Umbilical cord (tissue), 2 donors: ENCODE measurements around the gene BCAS3. TPM values are rescaled to one million over a fixed set of nuclear protein-coding genes. Genes with fewer than 3 reads are reported as not detected.
A peak's percentile ranks its signal among the peaks of the same experiment; 100 is the strongest.
"Not testable (repeated sequence)": the region's sequence is repeated elsewhere in the genome, so short reads cannot be mapped to it uniquely, and the experiment has no call there.

ENCODE experiments used
- DNase-seq: peaks from one replicate; pipeline ENCODE4 v3.0.0-alpha.2; 2015; ENCODE audit warnings: low spot score
- total RNA-seq: library from RNA; depleted of rRNA; stranded (reverse); fragments of >200 nt; gene quantifications from one replicate; pipeline ENCODE4 v1.2.3, GENCODE V29; 2014; ENCODE audit warnings: low replicate concordance; ENCODE audit not compliant: insufficient read depth

BCAS3 gene
- total RNA-seq, 1 donor from 2014 or later = 25.0 TPM

DNA sequence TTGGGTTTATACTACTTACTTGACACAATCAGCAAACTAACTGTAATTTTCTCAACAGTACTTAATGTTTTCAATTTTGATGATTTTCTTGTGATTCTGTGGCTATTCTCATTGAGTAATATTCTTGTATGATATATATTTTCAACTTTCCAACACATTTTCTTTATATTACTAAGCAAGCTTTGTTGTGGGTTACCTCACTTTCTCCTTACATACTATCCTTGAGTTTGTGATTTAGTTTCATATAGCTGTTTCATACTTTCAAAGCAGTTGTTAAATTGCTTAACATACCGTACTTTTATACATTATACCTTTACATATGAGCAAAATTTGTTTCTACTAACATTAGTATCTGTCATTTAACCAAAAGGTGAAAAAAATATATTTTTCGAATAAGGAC is 197.1 kb downstream of the BCAS3 start:
- DNase-seq = no peak

GRCh38 chr17:60886731-60887613 is 209.3 kb downstream of the BCAS3 start:
- DNase-seq = not testable (repeated sequence)

DNA sequence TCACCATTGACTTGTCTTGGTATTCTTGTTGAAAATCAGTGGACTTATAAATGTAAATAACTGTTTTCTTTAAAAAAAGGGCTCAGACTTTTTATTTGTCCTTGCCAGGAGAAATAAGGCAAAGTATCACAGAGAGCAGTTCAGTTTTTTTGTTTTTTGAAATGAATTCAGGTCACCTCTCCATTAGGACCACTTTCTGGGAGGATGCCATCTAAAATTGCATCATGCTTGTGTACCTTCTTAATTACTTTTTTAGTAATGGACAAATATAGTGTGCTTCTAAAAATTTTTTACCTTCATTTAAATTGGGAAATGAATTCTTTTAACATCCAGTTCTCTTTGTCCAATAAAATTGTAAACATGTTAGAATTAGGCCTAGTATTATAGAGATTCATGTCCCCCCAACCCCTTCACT is 210.0 kb downstream of the BCAS3 start:
- no peak for DNase-seq

DNA sequence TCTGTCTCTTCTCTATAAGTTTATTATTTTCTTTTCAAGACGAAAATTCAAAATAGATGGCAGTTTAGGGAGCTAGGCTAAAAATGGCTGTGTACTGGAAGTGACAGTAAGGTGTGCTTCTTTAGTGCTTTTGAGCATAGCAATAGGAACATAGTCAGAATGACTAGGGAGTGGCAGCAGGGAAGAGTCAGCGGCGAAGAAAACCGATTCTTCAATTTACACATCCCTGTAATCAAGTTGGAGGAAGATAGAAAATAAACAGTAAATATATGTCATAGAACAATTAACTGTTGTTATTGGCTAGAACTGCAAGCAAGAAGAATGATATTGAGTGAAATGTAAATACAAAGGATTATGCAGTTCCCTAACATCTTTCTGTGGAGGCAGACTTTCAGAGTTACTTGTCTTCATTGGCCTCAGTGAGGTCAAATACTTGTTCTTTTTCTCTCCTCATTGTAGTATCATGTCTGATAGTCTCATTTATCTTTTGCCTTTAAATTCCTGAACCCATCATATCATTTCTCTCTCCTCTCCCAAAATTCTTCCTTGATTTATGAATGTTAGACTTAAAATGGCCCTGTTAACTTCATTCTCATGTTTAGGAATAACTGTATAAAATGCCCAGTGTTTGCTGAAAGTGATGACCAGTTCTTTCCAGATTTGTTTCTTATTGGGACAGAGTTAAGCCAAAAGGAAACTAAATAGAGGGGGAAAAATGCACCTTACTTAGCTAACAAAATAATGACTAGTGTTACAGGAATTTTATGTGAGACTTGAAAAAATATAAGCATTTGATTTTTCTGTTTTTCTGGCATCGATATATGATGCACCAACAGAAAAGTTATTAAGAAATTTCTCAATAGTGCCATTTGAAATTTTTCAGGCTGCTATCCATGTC is 211.4 kb downstream of the BCAS3 start:
- no peak for DNase-seq

- no peak for DNase-seq
Observed at GRCh38 chr17:60891149-60891548, 213.5 kb downstream of the BCAS3 start.

DNA sequence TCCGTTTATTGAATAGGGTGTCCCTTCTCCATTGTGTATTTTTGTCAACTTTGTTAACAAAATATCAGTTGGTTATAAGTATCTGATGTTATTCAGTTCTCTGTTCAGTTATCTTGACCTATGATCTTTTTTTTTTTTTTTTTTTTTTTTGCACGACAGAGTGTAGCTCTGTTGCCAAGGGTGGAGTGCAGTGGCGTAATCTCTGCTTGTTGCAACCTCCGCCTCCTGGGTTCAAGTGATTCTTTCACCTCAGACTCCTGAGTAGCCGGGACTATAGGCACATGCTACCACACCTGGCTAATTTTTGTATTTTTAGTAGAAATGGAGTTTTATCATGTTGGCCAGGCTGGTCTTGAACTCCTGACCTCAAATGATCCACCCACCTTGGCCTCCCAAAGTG is 215.8 kb downstream of the BCAS3 start:
- no peak for DNase-seq

DNA sequence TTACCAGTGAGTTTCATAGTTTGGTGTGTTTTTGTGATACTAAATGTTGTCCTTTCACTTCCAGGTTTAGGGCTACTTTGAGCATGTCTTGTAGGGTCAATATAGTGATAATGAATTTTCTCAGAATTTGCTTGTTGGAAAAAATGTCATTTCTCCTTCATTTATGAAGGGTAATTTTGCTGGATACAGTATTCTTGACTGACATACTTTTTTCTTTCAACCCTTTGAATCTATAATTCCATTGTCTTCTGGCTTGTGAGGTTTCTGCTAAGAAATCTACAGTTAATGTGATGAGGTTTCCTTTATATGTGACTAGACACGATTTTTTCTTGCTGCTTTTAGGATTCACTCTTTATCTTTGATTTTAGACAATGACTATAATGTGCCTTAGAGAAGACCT is 219.3 kb downstream of the BCAS3 start:
- no peak for DNase-seq

DNA sequence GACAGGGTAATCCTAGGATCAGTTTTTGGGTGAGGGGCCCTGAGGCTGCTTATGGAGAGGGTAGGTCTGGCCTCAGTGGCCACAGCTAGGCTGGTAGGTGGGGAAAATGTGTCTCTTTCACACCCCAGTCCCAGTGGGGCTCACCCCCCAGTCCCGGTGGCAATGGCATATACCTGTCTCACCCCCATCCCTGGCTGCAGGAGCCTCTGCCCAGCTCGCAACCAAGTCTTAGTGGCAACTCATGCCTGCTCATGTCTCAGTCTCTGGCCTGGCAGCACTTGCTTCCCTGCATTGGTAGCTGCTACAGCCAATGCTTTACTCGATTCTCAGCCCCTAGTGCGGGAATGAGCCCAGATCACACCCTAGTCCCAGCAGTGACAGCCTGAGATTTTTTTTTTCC is 221.5 kb downstream of the BCAS3 start:
- no peak for DNase-seq

- DNase-seq = no peak
Observed at GRCh38 chr17:60900688-60901087, 223.0 kb downstream of the BCAS3 start.

GRCh38 chr17:60901242-60901641 is 223.6 kb downstream of the BCAS3 start:
- no peak for DNase-seq

DNA sequence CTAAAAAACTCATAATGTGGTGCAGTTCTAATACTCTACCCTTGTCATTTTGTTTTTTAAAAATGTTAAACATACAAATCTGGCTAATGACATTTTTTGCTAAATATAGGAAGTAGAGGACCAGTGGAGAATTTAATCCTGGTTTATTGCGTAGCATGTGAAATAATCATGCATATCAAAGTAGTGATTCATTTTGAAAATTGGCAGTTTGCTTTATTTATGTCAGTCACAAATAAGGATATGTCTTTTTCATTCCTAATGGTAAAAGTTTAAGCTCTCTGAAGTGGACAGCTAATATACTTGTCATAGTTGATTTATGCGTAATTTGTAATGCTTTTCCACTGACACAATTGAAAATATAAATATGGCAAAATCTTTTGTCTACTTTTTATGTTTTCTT is 224.2 kb downstream of the BCAS3 start:
- peak; percentile 13 for DNase-seq

DNA sequence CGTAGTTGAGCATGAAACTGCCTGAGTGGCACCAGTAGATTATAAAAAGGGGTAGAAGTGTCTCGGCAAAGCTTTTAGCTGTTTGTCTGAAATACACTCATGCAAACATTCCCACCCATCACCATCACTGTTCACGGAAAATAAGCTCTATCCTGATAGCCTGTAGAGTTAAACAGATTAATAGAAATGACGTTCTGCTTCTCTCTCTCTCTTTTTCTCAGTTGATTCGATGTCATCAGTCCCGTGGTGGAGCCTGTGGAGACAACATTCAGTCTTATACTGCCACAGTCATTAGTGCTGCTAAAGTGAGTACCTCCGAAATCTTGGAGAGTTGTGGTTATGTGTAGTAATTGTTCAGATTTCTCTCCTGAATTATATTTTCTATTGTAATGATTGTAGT is 224.7 kb downstream of the BCAS3 start:
- DNase-seq = peak; percentile 7

DNA sequence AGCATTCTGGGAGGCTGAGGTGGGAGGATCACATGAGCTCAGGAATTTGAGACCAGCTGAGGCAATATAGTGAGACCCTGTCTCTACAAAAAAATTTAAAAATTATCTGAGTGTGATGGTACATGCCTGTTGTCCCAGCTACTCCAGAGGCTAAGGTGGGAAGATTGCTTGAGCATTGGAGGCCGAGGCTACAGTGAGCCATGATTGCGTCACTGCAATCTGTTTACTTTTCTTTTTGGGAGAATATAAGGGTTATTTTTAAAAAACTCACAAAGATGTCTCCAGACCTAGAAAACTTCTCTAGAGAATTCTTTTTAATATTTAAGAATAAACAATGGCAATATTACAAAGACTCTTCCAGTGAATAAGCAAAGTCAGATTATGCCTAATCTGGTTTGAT is 226.9 kb downstream of the BCAS3 start:
- DNase-seq = no peak

GRCh38 chr17:60905709-60906108 is 228.1 kb downstream of the BCAS3 start:
- DNase-seq = no peak

- no peak for DNase-seq
Observed at GRCh38 chr17:60908324-60908723, 230.7 kb downstream of the BCAS3 start.

DNA sequence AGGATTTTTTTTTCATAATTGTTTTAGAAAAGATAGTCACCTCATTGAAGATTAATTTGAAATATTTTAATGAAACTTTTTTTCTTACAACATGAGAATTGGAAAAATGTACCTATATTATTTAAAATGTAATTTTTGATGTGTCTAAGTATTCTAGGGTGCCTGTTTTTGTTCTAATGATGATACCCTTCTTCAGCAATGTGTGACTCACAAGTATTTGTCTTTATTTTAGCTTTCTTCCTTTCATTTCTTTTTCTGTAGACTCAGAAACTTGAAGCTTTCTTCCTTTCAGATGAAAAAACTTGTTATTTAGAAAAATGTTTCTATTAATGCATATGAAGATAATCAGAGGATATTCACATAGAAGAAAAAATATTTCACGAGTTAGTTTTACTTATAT is 231.8 kb downstream of the BCAS3 start:
- DNase-seq = no peak

GRCh38 chr17:60910415-60910814 is 232.8 kb downstream of the BCAS3 start:
- no peak for DNase-seq

- DNase-seq = no peak
Observed at GRCh38 chr17:60914078-60914477, 236.4 kb downstream of the BCAS3 start.

DNA sequence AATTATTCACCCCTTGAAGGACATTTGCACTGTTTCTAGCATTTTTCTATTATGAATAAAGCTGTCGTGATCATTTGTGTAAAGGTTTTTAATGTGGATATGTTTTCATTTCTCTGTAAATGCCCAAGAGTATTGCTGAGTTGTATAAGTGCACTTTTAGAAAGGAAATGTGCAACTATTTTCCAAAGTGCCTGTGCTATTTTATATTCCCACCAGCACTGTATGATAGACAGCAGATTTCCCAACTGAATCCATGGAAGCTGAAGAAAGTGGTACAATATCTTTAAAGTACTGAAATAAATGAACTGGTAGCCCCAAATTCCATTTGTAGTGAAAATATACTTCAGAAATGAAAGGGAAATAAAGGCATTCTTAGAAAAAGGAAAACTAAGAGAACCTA is 238.4 kb downstream of the BCAS3 start:
- DNase-seq = no peak

- DNase-seq = no peak
Observed at GRCh38 chr17:60920107-60920506, 242.5 kb downstream of the BCAS3 start.

DNA sequence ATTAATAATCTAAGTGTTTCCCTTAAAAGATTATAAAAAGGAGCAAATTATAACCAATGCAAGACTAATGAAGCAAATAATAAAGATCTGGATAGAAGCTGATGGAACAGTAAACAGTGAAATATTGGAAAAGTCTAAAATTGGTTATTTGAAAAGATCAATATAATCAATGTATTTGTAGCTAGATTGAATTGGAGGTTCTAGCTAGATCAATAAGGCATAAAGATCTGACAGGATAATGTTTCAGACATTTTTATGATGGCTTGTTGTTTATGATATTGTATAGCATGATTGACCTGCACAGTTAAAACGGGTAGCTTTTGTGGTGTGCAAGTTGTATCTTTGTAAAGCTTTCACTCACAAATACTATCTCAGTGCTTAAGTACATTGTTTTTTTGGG is 245.3 kb downstream of the BCAS3 start:
- no peak for DNase-seq

DNA sequence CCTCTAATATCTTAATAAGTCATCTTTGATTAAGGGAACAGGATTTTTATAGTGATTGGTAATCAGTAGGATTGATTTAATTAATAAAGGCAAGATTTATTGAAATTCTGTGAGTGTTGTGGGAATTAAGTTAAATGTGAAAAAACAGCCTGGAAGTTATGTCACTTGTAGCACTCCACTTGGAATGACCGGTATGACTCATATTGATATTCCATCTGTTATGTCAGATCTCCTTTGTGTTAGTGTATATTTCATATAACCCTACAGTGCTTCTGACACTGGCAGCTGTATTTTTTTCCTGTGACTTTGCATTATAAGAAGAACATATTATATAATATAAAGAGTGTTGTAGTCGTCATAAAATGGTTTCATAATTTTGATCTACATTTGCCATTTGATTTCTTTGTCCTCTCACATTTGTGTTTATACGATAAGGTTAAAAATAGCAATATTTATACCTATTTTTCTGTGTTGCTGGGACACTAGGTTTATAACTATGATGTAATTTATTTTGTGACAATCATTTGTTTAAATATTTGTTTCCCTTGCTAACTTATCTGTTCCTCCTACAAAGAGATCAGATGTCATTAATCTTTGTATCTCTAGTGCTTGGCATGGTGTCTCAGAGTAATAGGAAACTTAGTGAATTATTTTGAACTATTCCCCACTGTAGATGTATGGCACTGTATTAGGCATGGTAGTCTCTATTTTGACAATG is 249.0 kb downstream of the BCAS3 start:
- no peak for DNase-seq
